Panc1 (cell line): Measurements from ENCODE around the gene GPM6B. TPM values are rescaled to one million over a fixed set of nuclear protein-coding genes. Genes with fewer than 3 reads are reported as not detected.
A peak's percentile ranks its signal among the peaks of the same experiment; 100 is the strongest.

Experiments
- ATAC-seq: fragments of 200-7000 bp; cut with Tn5 transposase; 2 replicates; pipeline ENCODE4 v1.9.1; 2020; ENCODE audit warnings: mild to moderate bottlenecking, moderate library complexity
- BruUV-seq: library from RNA; stranded (reverse); fragments of 400-500 nt; replicated peaks from 2 replicates; lab custom pipeline; 2021; lab: Mats Ljungman, UMichigan
- CTCF ChIA-PET: fragments of 300-600 bp; sonication (Branson Sonifier 250); formaldehyde crosslinking; loops from one replicate; lab custom pipeline; 2022; ENCODE audit warnings: antibody characterized with exemption; lab: Charles Lee
- POLR2A ChIA-PET: fragments of 300-600 bp; sonication (Branson Sonifier 250); formaldehyde crosslinking; loops from one replicate; lab custom pipeline; 2022; ENCODE audit warnings: antibody characterized with exemption; lab: Charles Lee
- DNase-seq: peaks from one replicate; pipeline ENCODE4 v3.0.0-alpha.2; 2010; ENCODE audit warnings: low read depth, low spot score
- H3K27ac ChIP-seq: 2 replicates; pipeline ENCODE4 v1.5.1; 2011; ENCODE audit warnings: mild to moderate bottlenecking, low read length, inconsistent platforms
- H3K27me3 ChIP-seq: fragments of 200-500 bp; sonication (Bioruptor generic); 2 replicates; pipeline ENCODE4 v1.6.0; 2014; ENCODE audit warnings: low read length, inconsistent platforms; ENCODE audit not compliant: control insufficient read depth, insufficient read depth
- H3K36me3 ChIP-seq: fragments of 200-500 bp; sonication (Bioruptor generic); 2 replicates; pipeline ENCODE4 v1.5.1; 2014; ENCODE audit warnings: inconsistent platforms, mild to moderate bottlenecking, low read length, moderate library complexity; ENCODE audit not compliant: control insufficient read depth, insufficient read depth
- H3K4me1 ChIP-seq: 2 replicates; pipeline ENCODE4 v1.5.1; 2011; ENCODE audit warnings: inconsistent platforms, mild to moderate bottlenecking, low read length, moderate library complexity; ENCODE audit not compliant: control insufficient read depth, insufficient read depth
- H3K4me3 ChIP-seq, 2 experiments: 2 replicates each; pipeline ENCODE4 v1.5.1; 2011 to 2012; ENCODE audit warnings: low read depth in 2 of 2, low read length in 2 of 2, mild to moderate bottlenecking in 2 of 2, inconsistent platforms in 1 of 2, moderate library complexity in 1 of 2
- H3K9me3 ChIP-seq: fragments of 200-500 bp; sonication (Bioruptor generic); 2 replicates; pipeline ENCODE4 v1.5.1; 2014; ENCODE audit warnings: low read depth, mild to moderate bottlenecking, inconsistent platforms, low read length, moderate library complexity; ENCODE audit not compliant: control insufficient read depth, insufficient read depth
- POLR2AphosphoS5 ChIP-seq: IDR thresholded peaks from 2 replicates; pipeline ENCODE4 v1.6.1; 2012; ENCODE audit warnings: mild to moderate bottlenecking, low read depth, low read length, moderate library complexity
- SIN3A ChIP-seq: IDR thresholded peaks from 2 replicates; pipeline ENCODE4 v1.6.1; 2012; ENCODE audit warnings: low read depth, mild to moderate bottlenecking, low read length, moderate library complexity, borderline replicate concordance; ENCODE audit not compliant: insufficient read depth
- TCF7L2 ChIP-seq: IDR thresholded peaks from 2 replicates; pipeline ENCODE4 v1.6.1; 2011; ENCODE audit warnings: mild to moderate bottlenecking, low read depth, low read length, inconsistent platforms
- in situ Hi-C: cut with HindIII; loops from 2 replicates; pipeline ENCODE4 v1.10.0; 2016; ENCODE audit warnings: low sequenced_read_pairs, low pct_unique_long_range_greater_than_20kb
- intact Hi-C: fragments of 100-400 bp; cut with micrococcal nuclease; formaldehyde crosslinking; loops from one replicate; pipeline ENCODE4 v1.10.0; 2022; ENCODE audit not compliant: unreplicated experiment
- total RNA-seq: library from RNA; stranded (reverse); gene quantifications from one replicate; pipeline ENCODE4 v1.2.1, GENCODE V29; 2021; ENCODE audit not compliant: unreplicated experiment
- TF ChIP-seq, protein P1 (sequence below): fragments of 450-650 bp; IDR thresholded peaks from 2 replicates; pipeline ENCODE4 v1.5.1; 2017; ENCODE audit warnings: mild to moderate bottlenecking
- TF ChIP-seq, protein P2 (sequence below), 2 experiments: IDR thresholded peaks; 2 replicates each; pipeline ENCODE4 v1.6.1; 2011 to 2012; ENCODE audit warnings: low read depth in 2 of 2, control low read depth in 1 of 2, low read length in 1 of 2, mild to moderate bottlenecking in 1 of 2, moderate library complexity in 1 of 2; ENCODE audit not compliant: insufficient read depth in 1 of 2

GPM6B gene
- total RNA-seq, 1 experiment from 2014 or later = not detected

DNA sequence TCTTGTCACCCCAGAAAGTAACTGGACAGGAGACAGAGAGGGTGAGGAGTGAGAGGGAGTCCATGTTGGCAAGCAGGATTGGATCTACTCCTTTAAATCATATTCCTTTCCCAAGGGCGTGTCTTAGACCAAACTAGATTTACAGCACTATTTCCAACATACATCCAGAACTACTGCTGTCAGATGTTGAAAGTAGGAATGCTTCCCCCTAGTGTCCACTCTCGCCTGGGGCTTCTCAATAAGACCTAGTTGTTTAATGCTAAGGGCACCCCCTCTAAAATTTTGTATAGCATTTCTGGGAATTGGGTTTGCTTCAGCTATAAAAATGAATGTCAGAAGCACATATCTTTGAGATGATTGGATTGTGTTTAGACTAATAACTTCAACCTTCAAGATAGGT lies 69.1 kb downstream of the GPM6B start:
- DNase-seq = no peak
- intact Hi-C loops = loop anchor here (5.0 kb wide), 1 partner anchor 91 kb away; no protein-coding TSS in a partner anchor
- Histone ChIP-seq H3K4me3 (no peak overlapping the region), H3K27ac (no peak overlapping the region), H3K4me1 (no peaks in the 10 kb centered on the region), H3K36me3 (no peaks in the 10 kb centered on the region; the same call in 1 of the 2 replicates), H3K9me3 (no peaks in the 10 kb centered on the region), H3K27me3 (no peaks in the 10 kb centered on the region)
- peak; percentile 66; the same call in 1 of the 2 replicates for ATAC-seq
- in situ Hi-C loops = no loop called here
- ChIA-PET POLR2A (no interaction called here), CTCF (no interaction called here)
- TF ChIP-seq SIN3A = no peak
- TF ChIP-seq, protein P1, sequence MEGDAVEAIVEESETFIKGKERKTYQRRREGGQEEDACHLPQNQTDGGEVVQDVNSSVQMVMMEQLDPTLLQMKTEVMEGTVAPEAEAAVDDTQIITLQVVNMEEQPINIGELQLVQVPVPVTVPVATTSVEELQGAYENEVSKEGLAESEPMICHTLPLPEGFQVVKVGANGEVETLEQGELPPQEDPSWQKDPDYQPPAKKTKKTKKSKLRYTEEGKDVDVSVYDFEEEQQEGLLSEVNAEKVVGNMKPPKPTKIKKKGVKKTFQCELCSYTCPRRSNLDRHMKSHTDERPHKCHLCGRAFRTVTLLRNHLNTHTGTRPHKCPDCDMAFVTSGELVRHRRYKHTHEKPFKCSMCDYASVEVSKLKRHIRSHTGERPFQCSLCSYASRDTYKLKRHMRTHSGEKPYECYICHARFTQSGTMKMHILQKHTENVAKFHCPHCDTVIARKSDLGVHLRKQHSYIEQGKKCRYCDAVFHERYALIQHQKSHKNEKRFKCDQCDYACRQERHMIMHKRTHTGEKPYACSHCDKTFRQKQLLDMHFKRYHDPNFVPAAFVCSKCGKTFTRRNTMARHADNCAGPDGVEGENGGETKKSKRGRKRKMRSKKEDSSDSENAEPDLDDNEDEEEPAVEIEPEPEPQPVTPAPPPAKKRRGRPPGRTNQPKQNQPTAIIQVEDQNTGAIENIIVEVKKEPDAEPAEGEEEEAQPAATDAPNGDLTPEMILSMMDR = peak; percentile 47
- no TSS peak for BruUV-seq

DNA sequence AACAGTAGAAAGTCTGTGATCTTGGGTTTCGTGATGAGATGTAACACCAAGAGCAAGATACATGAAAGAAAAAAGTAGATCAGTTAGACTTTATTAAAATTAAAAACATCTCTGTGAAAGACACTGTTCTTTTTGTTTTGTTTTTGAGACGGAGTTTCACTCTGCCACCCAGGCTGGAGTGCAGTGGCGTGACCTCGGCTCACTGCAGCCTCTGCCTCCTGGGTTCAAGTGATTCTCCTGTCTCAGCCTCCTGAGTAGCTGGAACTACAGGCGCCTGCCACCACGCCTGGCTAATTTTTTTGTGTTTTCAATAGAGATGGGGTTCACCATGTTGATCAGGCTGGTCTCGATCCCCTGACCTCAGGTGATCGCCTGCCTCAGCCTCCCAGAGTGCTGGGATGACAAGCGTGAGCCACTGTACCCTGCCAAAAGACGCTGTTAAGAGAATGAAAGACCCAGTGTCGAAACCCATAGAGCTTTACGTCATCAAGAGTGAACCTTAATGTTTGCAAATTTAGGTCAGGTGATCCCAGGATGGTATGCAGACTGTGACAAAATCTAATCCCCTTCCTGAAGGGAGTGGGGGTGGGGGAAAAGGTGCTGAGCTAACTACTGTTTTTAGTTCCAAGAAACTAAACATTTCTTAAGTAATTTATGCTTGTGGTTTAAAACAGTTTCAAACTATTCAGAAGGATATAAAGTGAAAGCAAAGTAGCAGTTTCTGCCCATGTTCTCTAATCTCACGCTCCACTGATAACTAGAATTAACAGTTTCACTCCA lies 74.3 kb downstream of the GPM6B start:
- ChIA-PET POLR2A (no interaction called here), CTCF (interaction anchor here (0.5 kb wide), 1 partner anchor 83 kb away, joined by 6 read pairs; no protein-coding TSS in a partner anchor)
- in situ Hi-C loops (no loop called here), intact Hi-C loops (no loop called here)
- no peak overlapping the region for H3K4me3 ChIP-seq
- ATAC-seq (no peak), DNase-seq (no peak)
- peaks cover 2% of the 10 kb centered on the region; the same call in 1 of the 2 replicates for H3K36me3 ChIP-seq
- H3K27ac ChIP-seq = no peak overlapping the region
- no peak for TF ChIP-seq TCF7L2
- TF ChIP-seq, protein P1 = no peak
- BruUV-seq = no TSS peak
- H3K4me1 ChIP-seq = no peaks in the 10 kb centered on the region
- no peaks in the 10 kb centered on the region for H3K9me3 ChIP-seq
- H3K27me3 ChIP-seq = no peaks in the 10 kb centered on the region

DNA sequence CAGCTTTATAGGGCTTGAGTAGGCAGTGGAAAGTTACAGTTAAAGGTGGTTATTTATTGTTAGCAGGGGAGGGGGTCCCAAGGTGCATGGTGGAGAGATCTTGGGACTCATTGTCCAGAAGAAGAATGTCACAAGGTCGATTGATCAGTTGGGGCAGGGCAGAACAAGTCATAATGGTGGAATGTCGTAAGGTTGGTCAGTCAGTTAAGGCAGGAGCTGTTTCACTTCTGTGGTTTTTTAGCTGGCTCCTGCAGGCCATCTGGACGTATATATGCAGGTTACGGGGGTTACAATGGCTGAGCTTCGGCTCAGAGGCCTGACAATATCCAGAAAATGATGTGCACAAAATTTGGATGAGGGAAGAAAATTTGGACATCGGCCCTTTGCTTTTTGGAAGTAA lies 75.2 kb downstream of the GPM6B start:
- Histone ChIP-seq H3K9me3 (no peaks in the 10 kb centered on the region), H3K36me3 (peaks cover 2% of the 10 kb centered on the region; the same call in 1 of the 2 replicates), H3K27ac (no peak overlapping the region), H3K4me1 (no peaks in the 10 kb centered on the region), H3K27me3 (no peaks in the 10 kb centered on the region), H3K4me3 (no peak overlapping the region)
- TF ChIP-seq, protein P1 = no peak
- no peak for TF ChIP-seq SIN3A
- no peak for TF ChIP-seq TCF7L2
- no peak for TF ChIP-seq POLR2AphosphoS5
- TF ChIP-seq, protein P2, sequence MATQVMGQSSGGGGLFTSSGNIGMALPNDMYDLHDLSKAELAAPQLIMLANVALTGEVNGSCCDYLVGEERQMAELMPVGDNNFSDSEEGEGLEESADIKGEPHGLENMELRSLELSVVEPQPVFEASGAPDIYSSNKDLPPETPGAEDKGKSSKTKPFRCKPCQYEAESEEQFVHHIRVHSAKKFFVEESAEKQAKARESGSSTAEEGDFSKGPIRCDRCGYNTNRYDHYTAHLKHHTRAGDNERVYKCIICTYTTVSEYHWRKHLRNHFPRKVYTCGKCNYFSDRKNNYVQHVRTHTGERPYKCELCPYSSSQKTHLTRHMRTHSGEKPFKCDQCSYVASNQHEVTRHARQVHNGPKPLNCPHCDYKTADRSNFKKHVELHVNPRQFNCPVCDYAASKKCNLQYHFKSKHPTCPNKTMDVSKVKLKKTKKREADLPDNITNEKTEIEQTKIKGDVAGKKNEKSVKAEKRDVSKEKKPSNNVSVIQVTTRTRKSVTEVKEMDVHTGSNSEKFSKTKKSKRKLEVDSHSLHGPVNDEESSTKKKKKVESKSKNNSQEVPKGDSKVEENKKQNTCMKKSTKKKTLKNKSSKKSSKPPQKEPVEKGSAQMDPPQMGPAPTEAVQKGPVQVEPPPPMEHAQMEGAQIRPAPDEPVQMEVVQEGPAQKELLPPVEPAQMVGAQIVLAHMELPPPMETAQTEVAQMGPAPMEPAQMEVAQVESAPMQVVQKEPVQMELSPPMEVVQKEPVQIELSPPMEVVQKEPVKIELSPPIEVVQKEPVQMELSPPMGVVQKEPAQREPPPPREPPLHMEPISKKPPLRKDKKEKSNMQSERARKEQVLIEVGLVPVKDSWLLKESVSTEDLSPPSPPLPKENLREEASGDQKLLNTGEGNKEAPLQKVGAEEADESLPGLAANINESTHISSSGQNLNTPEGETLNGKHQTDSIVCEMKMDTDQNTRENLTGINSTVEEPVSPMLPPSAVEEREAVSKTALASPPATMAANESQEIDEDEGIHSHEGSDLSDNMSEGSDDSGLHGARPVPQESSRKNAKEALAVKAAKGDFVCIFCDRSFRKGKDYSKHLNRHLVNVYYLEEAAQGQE (IDR thresholded peaks at IDR 0.05; ENCODE audit: insufficient read depth in 1 of 2, low read depth in 2 of 2, low read length in 1 of 2) = no peak
- intact Hi-C loops = no loop called here
- ChIA-PET CTCF (no interaction called here), POLR2A (no interaction called here)
- in situ Hi-C loops = no loop called here
- DNase-seq (no peak), ATAC-seq (no peak)
- no TSS peak for BruUV-seq
